CD4-positive, alpha-beta T cell treated with Interleukin-17A for 1 hour (primary cell): ENCODE results near the gene RUNX1.

ENCODE experiments used
- DNase-seq: peaks from one replicate; pipeline ENCODE4 v3.0.0-alpha.2; 2020

Gene RUNX1

DNA sequence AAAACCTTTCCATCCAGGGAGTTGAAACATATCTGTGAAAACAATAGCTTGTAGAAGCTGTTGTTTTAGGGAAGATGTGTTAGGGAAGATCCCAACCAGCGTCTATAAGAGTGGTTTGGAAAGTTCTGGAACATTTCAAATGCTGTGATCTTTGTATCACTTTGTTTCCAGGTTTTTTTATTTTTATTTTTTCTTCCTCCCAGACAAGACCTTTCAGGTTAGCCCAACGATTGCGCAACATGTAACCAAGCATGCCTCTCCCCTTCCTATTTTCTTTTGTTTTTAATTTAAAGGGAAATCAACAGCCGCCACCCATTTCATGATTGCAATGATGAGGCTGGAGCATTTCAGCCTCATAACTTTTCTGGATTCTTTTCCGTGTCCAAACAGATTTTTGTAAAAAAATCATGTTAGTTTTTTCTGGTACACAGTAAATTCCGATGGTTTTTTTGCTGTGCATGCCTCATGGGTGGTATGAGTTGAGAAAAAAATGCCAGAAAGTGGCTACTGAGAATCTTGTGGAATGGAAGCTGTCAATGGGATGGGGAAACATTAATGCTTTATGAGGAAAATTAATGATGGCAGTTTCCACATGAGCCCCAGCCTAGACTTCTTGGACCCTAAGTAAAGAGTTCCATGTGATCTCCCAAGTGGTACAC lies 109.3 kb downstream of the RUNX1 start:
- no peak for DNase-seq

DNA sequence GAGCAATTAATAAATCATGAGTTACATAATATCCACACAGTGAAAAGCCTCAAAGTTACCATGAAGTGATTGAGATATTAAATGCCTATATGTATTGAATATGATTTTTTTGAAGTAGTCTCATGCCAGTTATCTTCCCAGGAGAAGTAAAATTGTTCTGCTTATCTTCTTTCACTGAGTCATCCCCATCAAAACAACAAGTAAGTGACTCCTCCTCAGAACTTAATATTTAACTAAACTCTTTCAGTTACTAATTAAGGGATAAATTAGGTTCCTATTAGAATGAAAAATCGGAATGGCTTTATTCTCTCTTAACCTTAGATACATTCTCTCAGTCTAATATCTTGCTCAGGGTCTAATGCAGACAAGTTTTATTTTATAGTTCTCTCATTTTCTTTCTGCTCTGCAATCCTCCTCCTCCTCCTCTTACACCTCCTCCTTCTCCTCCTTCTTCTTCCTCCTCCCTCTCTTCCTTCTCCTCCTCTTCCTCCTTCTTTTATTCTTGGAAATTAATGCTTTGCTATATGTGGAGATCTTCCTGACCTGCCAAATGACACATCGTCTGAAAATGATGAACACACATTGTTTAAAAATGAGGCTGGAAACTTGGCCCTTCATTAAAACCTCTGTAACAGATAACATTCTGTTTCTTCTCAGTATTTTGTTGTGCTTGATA lies 110.9 kb downstream of the RUNX1 start:
- no peak for DNase-seq

DNA sequence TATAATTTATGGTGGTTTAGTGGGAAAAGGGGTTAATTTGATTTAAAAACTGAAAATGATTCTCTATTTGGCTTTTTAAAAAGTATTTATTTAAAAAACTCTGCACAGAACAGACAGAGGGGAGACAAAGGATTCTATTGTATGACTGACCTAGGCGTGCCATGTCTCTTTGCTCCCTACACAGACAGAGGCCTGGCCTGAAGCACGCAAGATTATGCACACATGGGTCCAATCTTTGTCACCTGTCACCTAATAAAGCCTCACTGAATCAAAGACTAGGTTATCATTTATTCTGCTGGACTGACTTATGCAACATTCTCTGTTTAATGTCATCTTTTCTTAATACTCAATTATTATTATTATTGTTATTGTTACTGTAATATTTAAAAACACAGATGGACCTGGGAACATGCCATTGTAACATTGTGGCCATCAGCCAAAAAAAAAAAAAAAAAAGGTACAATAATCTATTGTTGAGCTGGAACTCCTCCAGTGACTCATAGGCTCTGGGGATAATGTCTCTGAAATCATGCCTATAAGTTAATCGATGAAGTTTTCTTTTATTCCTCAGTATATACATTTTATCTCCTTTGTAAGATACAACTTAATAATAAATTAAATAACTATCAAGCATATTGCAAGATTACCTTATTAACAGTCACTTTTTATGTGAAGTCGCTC lies 112.1 kb downstream of the RUNX1 start:
- DNase-seq: no peak

DNA sequence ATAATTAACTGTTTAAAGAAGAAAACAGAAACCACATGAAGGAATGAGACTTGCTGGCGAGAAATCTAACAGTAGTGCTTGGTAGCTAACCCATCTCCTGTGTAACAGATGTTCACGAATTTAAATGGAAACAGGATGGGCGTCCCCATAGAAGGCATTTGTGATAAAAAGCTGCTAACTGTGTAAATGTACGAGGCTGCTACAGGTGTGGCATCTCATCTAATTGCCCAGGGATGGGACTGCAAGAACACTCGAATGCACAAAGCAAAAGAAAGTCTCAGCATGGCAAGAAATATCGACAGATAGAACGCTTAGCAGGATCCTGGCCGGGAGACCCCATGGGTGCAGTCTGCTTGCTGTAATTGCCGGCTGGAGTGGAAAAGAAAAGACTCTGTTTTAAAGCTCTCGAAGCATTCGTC lies 112.7 kb downstream of the RUNX1 start:
- peak; percentile 38 for DNase-seq

DNA sequence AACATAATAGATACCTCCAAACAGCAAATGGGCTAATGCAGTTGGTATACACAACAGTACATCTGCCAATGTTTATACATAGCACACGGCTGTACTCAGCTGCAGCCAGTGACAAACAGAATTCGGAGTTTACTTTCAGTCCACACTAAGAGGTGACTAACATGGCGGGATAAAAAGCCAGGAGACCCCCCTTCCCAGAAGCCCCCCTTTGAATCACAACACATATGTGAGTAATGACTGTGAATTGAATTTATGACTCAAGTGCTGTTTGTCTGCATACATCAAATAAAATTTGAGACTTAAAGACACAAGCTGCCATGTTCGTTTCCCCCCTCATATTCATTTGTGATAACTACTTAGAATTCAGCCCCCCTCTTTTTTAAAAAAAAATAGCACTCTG lies 113.2 kb downstream of the RUNX1 start:
- no peak for DNase-seq

DNA sequence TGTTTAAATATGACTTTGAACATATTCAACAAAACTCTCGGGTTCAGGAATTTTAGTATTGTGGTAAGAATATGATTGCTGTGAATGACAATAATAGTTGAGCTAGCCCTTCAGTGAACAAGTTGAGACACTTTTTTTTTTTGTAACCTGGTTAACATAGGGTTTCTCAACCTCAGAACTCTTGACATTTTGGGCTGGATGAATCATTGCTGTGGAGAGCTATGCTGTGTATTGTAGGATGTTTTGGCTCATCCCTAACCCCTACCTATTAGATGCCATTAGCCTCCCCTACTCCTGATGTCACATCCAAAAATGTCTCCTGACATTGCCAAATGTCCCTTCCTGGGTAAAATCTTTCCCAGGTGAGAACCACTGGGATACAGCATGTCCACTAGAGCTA lies 113.7 kb downstream of the RUNX1 start:
- peak; percentile 24 for DNase-seq

DNA sequence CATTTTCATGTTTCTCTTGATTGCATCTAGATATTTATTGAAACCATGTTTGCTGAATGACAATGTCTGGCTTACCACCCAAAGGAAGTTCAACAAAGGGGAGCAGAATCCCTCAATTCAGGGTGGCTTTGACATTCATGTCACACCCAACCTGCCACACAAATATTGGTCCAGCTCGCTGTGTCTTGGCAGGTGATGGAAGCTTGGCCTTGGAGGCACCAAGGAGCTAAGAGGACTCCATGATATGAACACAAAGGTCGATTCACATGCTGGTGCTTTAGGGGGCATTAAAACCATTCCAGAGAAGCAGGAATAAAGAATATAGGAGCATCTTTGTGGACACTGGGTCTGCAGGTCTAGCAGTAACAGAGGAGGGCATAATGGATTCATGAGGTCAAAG lies 114.8 kb downstream of the RUNX1 start:
- DNase-seq: no peak

DNA sequence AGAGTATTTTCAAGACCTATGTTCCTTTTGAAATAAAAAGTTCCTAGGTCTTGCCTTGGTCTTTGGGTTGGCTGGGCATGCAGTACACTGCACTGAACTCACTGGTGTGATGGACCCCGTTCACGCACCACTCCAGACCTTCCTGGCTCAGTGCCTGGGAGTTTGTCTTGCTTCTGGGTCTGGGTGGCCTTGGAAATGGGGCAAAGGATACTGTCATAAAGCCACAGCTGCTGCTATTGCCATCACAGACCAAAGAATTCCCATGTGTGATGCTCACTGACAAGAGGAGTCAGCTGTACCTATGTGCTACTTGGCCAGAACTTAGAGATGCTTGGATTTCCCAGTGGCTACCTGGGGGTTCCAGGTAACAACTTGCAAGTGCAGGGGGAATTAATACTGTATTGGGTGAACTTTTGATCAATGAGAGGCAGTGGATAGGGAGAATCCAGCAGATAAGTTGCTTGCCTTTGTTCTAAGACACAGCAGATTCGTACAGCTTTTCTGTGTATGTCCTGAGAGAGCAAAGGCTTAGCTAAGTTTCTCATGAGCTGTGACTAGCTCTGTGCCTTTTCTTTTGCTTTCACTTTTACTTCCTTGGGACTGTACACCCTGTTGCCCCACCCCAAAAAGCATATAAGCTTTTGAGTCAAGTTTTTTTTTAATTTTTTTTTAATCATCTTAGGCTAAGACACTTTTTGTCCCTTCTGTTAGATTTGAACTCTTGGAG lies 115.3 kb downstream of the RUNX1 start:
- peak; percentile 82 for DNase-seq

DNA sequence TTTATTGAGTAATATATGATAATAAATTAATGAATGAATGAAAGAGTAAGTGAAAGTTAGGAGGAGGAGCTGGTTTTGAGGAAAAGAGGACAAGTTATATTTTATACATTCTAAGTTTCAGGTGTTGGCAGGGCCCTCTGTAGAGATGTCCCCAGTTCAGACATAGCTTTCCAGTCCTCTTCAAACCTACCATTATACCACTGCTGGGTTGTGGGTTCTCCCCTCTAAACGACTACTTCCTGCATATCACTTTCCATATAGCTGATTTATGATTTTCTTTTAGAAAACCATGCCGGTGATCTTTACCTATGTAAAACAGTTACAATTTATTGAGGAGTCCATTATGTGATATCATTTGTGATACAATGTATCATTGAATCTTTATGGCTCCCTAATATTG lies 116.9 kb downstream of the RUNX1 start:
- DNase-seq: peak; percentile 27

DNA sequence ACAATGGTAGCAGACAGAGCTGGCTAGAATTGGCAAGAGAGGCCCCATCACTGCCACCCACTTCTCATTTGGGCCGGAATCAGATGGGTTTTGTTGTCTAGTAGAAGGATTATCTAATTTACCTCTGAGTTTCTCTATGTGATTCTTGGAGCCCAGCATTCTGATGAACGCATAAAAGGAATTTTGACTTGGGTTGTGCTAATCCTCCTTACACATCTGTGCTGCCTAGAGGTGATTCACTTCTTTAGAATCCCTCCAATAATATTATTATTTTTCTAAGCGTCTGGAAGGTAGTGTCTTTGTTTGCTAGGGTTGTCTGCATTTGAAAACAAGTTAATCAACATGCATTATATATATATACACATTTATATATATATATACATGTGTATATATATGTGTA lies 118.1 kb downstream of the RUNX1 start:
- no peak for DNase-seq

DNA sequence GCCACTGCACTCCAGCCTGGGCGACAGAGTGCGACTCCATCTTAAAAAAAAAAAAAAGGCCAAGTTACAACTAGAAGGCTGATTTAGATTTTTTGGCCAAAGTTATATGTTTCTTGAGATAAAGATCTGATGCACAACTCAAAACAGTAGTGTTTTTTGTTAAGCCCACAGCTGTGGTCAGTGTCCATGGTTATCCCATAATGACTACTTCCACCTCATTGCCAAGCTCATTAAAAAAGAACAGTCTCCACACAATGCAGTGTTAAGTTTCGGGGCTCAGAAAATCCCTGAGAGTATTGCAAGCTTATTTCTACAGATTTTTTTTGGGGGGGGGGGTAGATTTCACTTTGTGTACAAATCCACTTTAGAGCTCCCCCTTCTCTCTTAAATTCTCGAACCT lies 120.5 kb downstream of the RUNX1 start:
- no peak for DNase-seq

DNA sequence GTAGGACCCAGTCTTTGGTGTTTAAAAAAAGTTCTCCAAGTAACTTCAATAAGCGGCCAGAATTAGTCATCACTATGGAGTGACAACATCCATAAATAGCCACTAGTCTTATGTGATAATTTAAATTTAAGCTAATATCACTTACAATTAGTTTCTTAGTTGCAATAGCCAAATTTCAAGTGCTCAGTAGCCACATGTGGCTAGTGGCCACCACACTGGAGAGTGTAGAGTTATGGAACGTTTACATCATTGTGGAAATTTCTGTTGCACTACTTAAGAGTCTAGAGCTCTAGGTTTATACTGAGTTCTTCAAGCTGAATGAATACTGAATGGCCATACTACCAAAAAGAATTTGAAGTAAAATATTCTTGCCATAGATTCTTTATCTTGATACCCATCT lies 121.1 kb downstream of the RUNX1 start:
- DNase-seq: no peak

DNA sequence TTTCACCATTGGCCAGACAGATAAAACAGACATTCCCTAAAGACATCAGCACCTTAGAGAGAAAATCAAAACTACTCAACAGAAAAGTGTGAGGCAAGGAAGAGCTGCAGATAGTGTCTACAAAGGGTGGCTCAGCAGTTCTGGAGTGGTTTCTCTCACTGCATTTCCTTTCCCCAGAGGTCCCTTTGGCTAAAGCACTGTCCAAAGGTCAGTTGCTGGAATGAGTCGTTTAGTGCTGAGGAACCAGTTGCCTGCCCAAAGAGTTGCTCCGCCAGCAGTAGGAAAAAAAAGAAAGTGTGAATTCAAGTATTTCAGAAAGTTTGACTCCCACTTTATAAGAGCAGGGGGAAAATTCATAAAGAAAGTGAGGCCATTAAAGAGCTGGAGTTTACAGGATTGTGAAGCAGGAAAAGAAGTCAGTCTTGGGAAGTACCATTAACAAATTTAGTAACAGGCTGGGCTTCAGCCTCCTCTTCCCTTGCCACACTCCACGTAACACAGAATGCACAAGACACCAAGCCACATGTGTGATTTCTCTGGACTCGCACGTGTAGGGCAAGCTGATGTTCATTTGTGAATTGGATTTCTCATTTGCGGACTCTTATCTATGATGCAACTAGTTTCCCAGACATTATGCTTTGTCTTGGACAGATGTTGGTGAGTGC lies 122.2 kb downstream of the RUNX1 start:
- DNase-seq: no peak

DNA sequence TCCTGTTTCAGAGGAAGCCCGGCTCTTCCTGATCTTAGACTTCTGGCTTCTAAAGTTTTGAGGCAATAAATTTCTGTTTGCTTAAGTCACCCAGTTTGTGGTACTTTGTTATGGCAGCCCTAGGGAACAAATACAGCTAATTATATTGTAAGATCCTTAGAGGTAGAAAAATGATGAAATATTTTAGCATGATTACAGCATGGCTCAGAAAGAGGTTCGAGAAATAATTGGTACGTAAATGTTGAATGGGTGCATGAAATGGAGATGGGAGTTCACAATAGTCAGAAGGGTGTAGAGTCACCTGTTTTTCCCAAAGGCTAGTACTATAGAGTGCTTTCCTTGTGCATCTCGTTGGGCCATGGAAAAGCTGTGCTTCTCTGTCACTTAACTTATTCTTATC lies 123.5 kb downstream of the RUNX1 start:
- no peak for DNase-seq

DNA sequence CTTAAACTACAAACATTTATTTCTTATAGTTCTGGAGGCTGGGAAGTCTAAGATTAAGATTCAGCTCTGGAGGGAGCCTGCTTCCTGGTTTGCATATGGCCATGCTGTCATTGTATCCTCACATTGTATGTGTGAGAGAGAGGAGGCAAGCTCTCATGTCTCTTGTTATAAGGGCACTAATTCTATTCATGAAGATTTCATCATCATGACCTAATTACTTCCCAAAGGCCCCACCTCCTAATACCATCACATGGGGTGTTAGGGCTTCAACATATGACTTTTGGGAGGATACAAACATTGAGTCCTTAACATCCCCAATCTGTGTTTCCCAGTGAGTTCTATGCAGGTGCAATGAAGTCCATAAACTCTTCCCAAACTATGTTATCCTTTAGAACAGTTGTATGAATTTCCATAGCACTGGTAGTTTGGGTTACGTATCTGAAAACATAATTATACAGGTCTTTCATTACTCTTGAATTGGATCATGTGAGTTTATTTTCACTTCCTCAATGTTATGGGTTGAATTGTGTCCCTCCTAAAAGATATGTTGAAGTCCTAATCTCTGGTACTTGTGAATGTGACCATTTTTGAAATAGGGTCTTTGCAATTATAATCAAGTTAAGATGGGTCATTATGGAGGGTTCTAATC lies 124.2 kb downstream of the RUNX1 start:
- no peak for DNase-seq

DNA sequence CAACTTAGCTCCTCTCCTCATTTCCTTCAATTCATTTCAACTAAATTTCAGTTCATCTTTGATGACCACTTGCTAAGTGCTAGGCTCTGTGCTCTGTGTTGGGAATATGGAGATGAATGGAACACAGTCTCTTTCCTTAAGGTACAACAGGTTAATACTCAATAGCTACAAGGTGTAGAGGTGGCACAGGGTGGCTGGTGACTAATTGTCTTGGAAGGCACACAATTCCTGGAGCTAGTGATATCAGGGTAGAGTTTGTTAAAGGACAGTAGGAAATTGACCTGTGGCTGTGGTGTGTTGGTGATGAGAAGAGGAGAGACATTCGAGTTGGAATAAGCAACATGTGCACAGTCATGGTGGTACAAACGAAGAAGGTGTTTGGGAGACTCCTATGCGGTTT lies 124.9 kb downstream of the RUNX1 start:
- DNase-seq: no peak

DNA sequence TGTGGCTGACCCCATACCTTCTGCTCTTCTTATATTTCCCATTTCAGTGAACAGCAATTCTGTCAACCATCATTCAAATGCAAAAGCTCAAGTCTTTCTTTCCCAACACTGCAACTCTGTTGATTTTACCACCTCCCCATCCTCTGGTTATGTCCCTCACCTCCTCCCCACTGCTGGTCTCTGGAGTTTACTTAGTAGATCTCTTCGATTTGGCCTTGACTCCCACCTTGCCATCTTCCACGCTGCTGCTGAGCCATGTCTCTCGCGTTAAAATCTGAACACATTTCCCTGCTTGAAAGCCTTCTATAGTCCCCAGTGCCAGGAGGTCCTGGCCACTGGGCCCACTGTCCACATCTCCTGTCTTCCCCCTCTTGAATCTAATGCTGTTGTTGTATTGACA lies 125.5 kb downstream of the RUNX1 start:
- DNase-seq: no peak

DNA sequence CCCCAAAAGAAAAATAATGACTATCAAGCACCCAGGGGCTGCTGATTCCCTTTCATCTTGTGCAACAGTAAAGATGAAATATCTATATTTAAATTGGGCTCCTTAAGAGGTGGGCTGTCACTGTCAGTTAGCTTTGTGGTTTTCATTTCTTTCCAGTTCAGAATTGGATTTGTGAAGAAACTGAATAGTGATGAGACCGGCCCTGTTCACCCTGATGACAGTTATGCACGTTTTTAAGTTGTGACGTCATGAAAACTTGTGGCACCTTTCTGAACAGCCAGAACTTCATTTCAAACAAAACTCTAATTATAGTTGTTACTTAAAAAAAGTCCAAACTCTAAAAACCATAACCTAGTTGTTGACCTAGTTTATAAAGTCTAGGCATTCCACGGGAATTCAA lies 125.9 kb downstream of the RUNX1 start:
- no peak for DNase-seq

DNA sequence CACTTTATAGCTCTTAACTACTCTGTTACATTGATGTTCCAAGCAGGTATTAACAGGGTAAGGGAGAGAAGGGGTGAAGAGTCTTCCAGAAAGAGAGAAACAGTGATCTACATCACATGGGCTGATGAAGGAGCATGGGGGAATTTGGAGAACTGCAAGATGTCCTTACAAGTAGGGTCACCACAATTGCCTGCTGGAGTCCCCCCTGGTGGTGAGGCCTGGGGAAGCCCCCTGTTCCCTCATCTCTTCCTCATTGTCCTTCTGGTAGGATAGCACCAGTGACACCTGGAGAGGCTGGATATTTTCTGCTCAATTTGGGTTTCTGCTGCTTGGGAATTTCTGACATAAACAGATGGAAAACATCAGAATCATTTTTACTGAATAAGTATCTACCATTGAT lies 126.6 kb downstream of the RUNX1 start:
- DNase-seq: no peak

DNA sequence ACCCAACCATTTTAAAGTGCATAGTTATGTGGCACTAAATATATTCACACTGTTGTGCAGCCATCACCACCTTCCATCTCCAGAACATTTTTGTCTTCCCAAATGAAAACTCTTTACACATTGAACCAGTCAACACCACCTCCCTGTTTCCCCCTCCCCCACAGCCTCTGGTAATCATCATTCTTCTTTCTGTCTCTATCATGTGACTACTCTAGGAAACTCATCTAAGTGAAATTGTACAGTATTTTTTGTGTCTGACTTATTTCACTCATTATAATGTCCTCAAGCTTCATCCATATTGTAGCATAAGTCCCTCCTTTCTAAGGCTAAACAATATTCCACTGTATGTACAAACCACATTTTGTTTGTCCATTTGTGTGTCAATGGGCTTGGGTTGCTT lies 128.0 kb downstream of the RUNX1 start:
- no peak for DNase-seq

DNA sequence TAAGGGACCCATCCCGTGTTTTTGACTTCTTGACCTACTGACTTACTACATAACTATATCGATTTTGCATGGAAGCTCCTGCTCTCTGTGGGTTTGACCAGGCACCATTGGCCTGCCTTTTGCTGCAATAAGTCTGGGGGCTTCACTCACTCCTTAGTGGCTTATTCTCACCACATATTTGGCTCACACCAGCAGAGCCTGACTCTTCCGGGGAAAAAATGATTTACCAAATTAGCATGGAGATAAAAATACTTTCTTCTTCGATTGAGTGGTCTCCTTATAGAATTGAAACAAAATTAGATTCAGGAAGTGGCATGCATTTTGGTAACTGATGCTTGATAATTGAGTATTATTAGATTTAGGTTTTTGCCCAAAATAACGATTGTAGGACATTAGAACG lies 129.7 kb downstream of the RUNX1 start:
- DNase-seq: no peak

DNA sequence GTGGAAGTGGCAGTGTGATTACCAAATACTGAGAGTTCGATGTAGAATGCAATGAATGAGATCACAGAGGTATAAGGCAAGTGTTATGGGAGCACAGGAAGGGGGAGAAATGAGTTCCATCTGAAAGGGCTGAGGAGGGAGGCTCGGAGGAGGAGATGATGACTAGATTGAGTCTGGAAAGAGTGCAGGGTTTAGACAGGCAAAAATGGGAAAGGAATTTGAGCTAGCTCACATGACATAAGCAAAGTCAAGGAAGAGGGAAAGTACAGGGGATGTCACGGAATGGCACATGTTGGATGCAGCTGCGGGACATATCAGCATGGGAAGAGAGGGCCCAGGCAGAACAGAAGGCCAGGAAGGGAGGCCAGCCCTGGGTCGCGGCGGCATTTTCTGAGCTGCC lies 132.7 kb downstream of the RUNX1 start:
- DNase-seq: no peak

DNA sequence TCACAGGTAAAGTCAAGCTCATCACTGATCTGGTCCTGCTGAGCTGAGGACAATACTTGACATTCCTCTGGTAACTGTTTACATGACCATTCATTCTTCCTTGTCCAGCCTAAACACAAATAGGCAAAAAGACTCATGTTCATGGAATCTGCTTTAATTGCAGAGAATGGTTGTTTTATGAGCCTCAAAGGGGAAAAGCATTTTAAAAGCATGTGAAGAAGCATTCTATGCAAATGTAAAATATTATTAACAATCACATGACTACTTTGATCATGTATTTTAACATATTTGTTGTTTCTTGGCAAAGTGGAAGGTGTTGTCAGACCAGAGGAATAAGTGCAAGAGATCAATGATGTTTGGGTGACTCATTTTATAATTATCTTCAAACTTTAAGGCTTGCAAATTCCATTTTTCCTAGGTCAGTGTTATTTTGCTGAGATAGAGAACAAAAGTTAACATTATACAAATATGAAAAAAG lies 133.7 kb downstream of the RUNX1 start:
- no peak for DNase-seq
